ENCODE measurements around the gene ERCC6. TPM values are rescaled to one million over a fixed set of nuclear protein-coding genes. Genes with fewer than 3 reads are reported as not detected.

Gene ERCC6
- total and polyA plus RNA-seq, 2 donors (not counting 1 experiment from before 2014, with no cell fraction given), result 6.9 to 12.6 TPM

DNA sequence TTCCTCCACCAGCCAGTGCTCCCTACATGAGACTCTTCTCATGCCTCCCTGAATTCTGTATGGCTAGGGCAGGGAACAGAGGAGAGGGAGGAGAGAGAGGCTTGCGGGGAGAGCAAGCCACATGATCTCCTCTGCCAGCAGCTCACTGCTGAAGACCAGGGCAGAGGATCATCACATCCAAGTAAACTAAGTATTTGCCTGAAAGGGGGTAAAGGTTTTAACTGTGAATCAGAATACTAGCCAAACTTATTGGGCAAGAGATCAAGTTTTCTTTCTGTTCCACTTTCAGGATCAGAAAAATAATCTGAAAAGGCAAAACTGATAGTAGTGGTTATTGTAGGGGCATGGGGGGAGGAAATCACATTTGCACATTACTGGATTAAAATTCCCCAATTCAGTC is 17.8 kb upstream of the ERCC6 start:
- H3K27ac ChIP-seq (ENCODE audit: insufficient read depth, low read length), result no peak overlapping the region
- no peaks in the 10 kb centered on the region for H3K27me3 ChIP-seq (ENCODE audit: control insufficient read depth, insufficient read depth, low read length)
- H3K79me2 ChIP-seq (ENCODE audit: control insufficient read depth, insufficient read depth, low read length), result no peaks in the 10 kb centered on the region
- TF ChIP-seq, protein P1, sequence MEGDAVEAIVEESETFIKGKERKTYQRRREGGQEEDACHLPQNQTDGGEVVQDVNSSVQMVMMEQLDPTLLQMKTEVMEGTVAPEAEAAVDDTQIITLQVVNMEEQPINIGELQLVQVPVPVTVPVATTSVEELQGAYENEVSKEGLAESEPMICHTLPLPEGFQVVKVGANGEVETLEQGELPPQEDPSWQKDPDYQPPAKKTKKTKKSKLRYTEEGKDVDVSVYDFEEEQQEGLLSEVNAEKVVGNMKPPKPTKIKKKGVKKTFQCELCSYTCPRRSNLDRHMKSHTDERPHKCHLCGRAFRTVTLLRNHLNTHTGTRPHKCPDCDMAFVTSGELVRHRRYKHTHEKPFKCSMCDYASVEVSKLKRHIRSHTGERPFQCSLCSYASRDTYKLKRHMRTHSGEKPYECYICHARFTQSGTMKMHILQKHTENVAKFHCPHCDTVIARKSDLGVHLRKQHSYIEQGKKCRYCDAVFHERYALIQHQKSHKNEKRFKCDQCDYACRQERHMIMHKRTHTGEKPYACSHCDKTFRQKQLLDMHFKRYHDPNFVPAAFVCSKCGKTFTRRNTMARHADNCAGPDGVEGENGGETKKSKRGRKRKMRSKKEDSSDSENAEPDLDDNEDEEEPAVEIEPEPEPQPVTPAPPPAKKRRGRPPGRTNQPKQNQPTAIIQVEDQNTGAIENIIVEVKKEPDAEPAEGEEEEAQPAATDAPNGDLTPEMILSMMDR (conservative IDR thresholded peaks at IDR 0.05 in 1 of 2, IDR thresholded peaks at IDR 0.05 in 1 of 2; ENCODE audit: low read depth in 1 of 2, low read length in 2 of 2), result no peak
- no peak for TF ChIP-seq EZH2 (IDR thresholded peaks at IDR 0.05; ENCODE audit: low read length, missing control alignments)
- no peak overlapping the region for H2AFZ ChIP-seq (ENCODE audit: low read length)
- DNase-seq (ENCODE audit: low read depth in 2 of 2), result no peak
- no peak overlapping the region for H3K4me3 ChIP-seq (replicated peaks in 1 of 4; ENCODE audit: control extremely low read depth in 1 of 4, insufficient read depth in 1 of 4, low read depth in 3 of 4, low read length in 4 of 4)
- no peaks in the 10 kb centered on the region for H3K9me3 ChIP-seq (ENCODE audit: control insufficient read depth, insufficient read depth, low read depth, low read length)
- no peaks in the 10 kb centered on the region for H3K36me3 ChIP-seq (ENCODE audit: control insufficient read depth, insufficient read depth, low read length)
- H4K20me1 ChIP-seq (ENCODE audit: control insufficient read depth, extremely low read depth, insufficient read depth, low read length), result no peaks in the 10 kb centered on the region
- no peak overlapping the region for H3K9ac ChIP-seq (ENCODE audit: insufficient read depth, low read length)
- no peaks in the 10 kb centered on the region for H3K4me1 ChIP-seq (ENCODE audit: control insufficient read depth, extremely low read depth, insufficient read depth, low read length)
- H3K4me2 ChIP-seq (ENCODE audit: extremely low read depth, insufficient read depth, low read length), result no peak overlapping the region

DNA sequence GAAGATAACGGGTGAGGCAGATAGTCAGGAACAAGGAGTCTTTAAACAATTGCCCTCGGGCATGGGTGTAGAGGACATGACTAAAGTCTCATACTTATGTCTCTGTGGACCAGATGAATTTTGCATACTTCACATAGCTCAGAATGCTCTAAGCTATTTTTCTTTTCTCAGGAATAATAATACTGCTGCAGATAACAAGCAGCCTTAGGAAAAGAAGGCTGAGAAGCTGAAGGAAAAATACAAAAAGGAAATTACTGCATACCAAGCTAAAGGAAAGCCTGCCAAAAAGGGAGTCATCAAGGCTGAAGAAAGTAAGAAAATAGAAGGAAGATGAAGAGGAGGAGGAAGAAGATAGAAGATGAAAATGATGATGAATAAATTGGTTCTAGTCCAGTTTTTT is 13.4 kb upstream of the ERCC6 start:
- H3K4me2 ChIP-seq (ENCODE audit: extremely low read depth, insufficient read depth, low read length), result no peak overlapping the region
- H2AFZ ChIP-seq (ENCODE audit: low read length), result no peak overlapping the region
- no peak overlapping the region for H3K27ac ChIP-seq (ENCODE audit: insufficient read depth, low read length)

DNA sequence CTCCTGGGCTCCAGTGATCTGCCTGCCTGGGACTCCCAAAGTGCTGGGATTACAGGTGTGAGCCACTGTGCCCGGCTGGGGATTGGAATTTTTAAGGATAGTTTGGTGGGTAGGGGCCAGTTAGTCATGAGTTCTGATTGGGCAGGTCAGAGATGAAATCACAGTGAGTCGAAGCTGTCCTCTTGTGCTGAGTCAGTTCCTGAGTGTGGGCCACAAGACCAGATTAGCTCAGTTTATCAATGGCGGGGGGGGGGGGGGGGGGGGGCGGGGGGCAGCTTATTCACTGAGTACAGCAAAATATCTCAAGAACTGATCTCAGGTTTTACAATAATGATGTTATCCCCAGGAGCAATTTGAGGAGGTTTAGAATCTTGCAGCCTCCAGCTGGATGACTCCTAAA is 11.6 kb upstream of the ERCC6 start:
- Histone ChIP-seq H3K9ac (ENCODE audit: insufficient read depth, low read length) (no peak overlapping the region), H3K4me3 (replicated peaks in 1 of 4; ENCODE audit: control extremely low read depth in 1 of 4, insufficient read depth in 1 of 4, low read depth in 3 of 4, low read length in 4 of 4) (no peak overlapping the region), H3K27ac (ENCODE audit: insufficient read depth, low read length) (no peak overlapping the region), H3K27me3 (ENCODE audit: control insufficient read depth, insufficient read depth, low read length) (no peaks in the 10 kb centered on the region), H3K4me2 (ENCODE audit: extremely low read depth, insufficient read depth, low read length) (no peak overlapping the region), H3K9me3 (ENCODE audit: control insufficient read depth, insufficient read depth, low read depth, low read length) (no peaks in the 10 kb centered on the region), H3K79me2 (ENCODE audit: control insufficient read depth, insufficient read depth, low read length) (no peaks in the 10 kb centered on the region), H4K20me1 (ENCODE audit: control insufficient read depth, extremely low read depth, insufficient read depth, low read length) (no peaks in the 10 kb centered on the region), H2AFZ (ENCODE audit: low read length) (no peak overlapping the region), H3K36me3 (ENCODE audit: control insufficient read depth, insufficient read depth, low read length) (no peaks in the 10 kb centered on the region), H3K4me1 (ENCODE audit: control insufficient read depth, extremely low read depth, insufficient read depth, low read length) (no peaks in the 10 kb centered on the region)
- TF ChIP-seq, protein P1 (conservative IDR thresholded peaks at IDR 0.05 in 1 of 2, IDR thresholded peaks at IDR 0.05 in 1 of 2; ENCODE audit: low read depth in 1 of 2, low read length in 2 of 2), result no peak
- TF ChIP-seq EZH2 (IDR thresholded peaks at IDR 0.05; ENCODE audit: low read length, missing control alignments), result no peak
- peak in 1 of 2 donors; percentile 91 for DNase-seq (ENCODE audit: low read depth in 2 of 2)

More for the DNA sequence above, 13.4 kb upstream of the ERCC6 start:
- Histone ChIP-seq H3K79me2 (ENCODE audit: control insufficient read depth, insufficient read depth, low read length) (no peaks in the 10 kb centered on the region), H4K20me1 (ENCODE audit: control insufficient read depth, extremely low read depth, insufficient read depth, low read length) (no peaks in the 10 kb centered on the region), H3K27me3 (ENCODE audit: control insufficient read depth, insufficient read depth, low read length) (no peaks in the 10 kb centered on the region), H3K4me1 (ENCODE audit: control insufficient read depth, extremely low read depth, insufficient read depth, low read length) (no peaks in the 10 kb centered on the region), H3K36me3 (ENCODE audit: control insufficient read depth, insufficient read depth, low read length) (no peaks in the 10 kb centered on the region), H3K4me3 (replicated peaks in 1 of 4; ENCODE audit: control extremely low read depth in 1 of 4, insufficient read depth in 1 of 4, low read depth in 3 of 4, low read length in 4 of 4) (no peak overlapping the region), H3K9me3 (ENCODE audit: control insufficient read depth, insufficient read depth, low read depth, low read length) (no peaks in the 10 kb centered on the region), H3K9ac (ENCODE audit: insufficient read depth, low read length) (no peak overlapping the region)
- DNase-seq (ENCODE audit: low read depth in 2 of 2), result peak in 1 of 2 donors; percentile 91
- TF ChIP-seq, protein P1 (conservative IDR thresholded peaks at IDR 0.05 in 1 of 2, IDR thresholded peaks at IDR 0.05 in 1 of 2; ENCODE audit: low read depth in 1 of 2, low read length in 2 of 2), result no peak
- TF ChIP-seq EZH2 (IDR thresholded peaks at IDR 0.05; ENCODE audit: low read length, missing control alignments), result no peak
